ENCODE results near the gene CLIP1. TPM values are rescaled to one million over a fixed set of nuclear protein-coding genes. Genes with fewer than 3 reads are reported as not detected.
A peak's percentile ranks its signal among the peaks of the same experiment; 100 is the strongest.

CLIP1 gene
- total RNA-seq, 1 donor from 2014 or later: 55.8 TPM

DNA sequence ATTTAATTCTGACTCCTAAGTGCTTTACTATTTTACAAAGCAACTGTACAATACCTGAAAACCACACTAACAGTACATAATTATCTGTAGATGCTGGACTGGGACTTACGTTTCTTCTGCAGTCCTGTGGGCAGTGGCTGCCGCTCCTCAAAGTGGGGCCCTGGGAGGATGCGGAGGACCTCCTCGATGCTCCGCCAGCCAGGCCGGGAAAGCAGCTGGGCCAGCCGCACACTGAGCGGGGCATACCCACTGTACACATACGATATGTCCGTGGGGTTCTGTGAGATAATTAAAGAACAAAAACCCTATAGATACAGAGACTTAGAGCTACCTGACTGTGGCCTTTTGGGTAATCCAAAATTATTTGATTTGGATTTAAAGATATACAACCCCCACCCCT, 189.8 kb downstream of the CLIP1 start:
- Mint-ChIP-seq H3K4me1 (no peaks in the 10 kb centered on the region), H3K27ac (ENCODE audit: unreplicated experiment) (no peak overlapping the region), H3K36me3 (ENCODE audit: low read depth) (peaks cover 6% of the 10 kb centered on the region), H3K9me3 (no peaks in the 10 kb centered on the region), H3K4me3 (no peak overlapping the region), H3K27me3 (ENCODE audit: low read depth) (no peaks in the 10 kb centered on the region)
- TF ChIP-seq, protein P1, sequence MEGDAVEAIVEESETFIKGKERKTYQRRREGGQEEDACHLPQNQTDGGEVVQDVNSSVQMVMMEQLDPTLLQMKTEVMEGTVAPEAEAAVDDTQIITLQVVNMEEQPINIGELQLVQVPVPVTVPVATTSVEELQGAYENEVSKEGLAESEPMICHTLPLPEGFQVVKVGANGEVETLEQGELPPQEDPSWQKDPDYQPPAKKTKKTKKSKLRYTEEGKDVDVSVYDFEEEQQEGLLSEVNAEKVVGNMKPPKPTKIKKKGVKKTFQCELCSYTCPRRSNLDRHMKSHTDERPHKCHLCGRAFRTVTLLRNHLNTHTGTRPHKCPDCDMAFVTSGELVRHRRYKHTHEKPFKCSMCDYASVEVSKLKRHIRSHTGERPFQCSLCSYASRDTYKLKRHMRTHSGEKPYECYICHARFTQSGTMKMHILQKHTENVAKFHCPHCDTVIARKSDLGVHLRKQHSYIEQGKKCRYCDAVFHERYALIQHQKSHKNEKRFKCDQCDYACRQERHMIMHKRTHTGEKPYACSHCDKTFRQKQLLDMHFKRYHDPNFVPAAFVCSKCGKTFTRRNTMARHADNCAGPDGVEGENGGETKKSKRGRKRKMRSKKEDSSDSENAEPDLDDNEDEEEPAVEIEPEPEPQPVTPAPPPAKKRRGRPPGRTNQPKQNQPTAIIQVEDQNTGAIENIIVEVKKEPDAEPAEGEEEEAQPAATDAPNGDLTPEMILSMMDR (conservative IDR thresholded peaks at IDR 0.05): no peak
- DNase-seq (ENCODE audit: low read depth, low spot score): no peak

DNA sequence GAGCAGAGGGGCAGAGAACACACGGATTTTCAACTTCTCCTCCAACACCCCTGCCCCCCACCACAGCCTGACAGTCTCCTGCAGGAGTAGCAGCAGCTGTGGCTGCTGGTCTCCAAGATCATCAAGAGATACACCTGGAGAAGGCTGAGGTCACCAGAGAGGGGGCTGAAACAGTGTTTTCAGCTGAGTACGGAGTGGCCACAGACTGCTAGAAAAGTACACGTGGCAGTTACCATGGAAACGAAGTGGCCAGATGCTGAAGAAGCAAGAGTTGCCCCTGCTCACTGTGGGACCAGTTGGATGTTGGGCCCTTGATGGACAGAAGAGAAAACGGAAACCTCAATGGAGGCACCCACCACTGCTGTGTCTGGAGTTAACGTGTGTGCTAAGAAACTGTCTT, 191.7 kb downstream of the CLIP1 start:
- TF ChIP-seq, protein P1 (conservative IDR thresholded peaks at IDR 0.05): no peak
- Mint-ChIP-seq H3K27me3 (ENCODE audit: low read depth) (no peaks in the 10 kb centered on the region), H3K9me3 (no peaks in the 10 kb centered on the region), H3K27ac (ENCODE audit: unreplicated experiment) (no peak overlapping the region), H3K36me3 (ENCODE audit: low read depth) (peaks cover 3% of the 10 kb centered on the region), H3K4me3 (no peak overlapping the region), H3K4me1 (peaks cover 9% of the 10 kb centered on the region)
- no peak for DNase-seq (ENCODE audit: low read depth, low spot score)

DNA sequence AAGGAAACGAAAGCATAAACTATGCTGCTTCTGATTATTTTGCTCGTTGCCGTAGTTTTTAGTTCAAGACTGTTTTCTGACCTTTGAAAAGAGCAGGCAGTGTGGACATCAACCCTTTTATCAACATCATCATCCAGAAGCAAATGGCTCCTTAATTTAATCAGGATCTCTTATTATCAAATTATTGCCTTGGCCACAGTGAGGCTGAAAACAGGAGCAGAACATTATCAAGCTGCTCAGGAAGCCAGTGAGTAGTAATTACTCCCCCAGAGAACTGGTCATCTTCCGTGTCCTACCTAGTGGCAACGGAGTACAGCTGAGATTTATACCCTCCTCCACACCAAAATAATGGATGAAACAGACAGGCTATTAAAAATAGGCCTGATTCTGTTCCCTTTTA, 194.4 kb downstream of the CLIP1 start:
- Mint-ChIP-seq H3K27ac (ENCODE audit: unreplicated experiment) (no peak overlapping the region), H3K9me3 (no peaks in the 10 kb centered on the region), H3K27me3 (ENCODE audit: low read depth) (no peaks in the 10 kb centered on the region), H3K4me1 (peaks cover 30% of the 10 kb centered on the region), H3K4me3 (peak overlapping the region; percentile 35), H3K36me3 (ENCODE audit: low read depth) (no peaks in the 10 kb centered on the region)
- no peak for DNase-seq (ENCODE audit: low read depth, low spot score)
- TF ChIP-seq, protein P1 (conservative IDR thresholded peaks at IDR 0.05): no peak

DNA sequence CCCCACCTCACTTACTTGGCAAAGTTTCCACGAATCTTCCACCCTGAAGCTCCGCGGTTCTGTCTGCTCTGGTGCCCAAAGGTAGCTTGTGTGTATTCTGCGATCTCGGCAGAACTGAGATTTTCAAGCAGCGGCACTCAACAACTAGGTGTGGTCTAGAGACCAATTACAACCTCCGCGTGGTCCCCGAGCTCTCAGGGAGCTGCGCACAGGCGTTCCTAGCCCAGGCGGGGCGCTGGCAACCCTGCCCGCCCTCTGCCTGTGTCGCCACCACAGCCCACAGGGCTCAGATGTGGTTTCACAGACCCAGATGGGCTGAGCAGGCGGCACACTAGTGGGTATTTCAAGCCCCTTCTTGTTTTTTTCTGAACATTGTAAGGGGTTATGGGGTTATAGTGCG, 195.1 kb downstream of the CLIP1 start:
- TF ChIP-seq, protein P1 (conservative IDR thresholded peaks at IDR 0.05): no peak
- Mint-ChIP-seq H3K36me3 (ENCODE audit: low read depth) (no peaks in the 10 kb centered on the region), H3K9me3 (no peaks in the 10 kb centered on the region), H3K27me3 (ENCODE audit: low read depth) (no peaks in the 10 kb centered on the region), H3K4me1 (peaks cover 34% of the 10 kb centered on the region), H3K27ac (ENCODE audit: unreplicated experiment) (no peak overlapping the region), H3K4me3 (peak overlapping the region; percentile 71)
- no peak for DNase-seq (ENCODE audit: low read depth, low spot score)

DNA sequence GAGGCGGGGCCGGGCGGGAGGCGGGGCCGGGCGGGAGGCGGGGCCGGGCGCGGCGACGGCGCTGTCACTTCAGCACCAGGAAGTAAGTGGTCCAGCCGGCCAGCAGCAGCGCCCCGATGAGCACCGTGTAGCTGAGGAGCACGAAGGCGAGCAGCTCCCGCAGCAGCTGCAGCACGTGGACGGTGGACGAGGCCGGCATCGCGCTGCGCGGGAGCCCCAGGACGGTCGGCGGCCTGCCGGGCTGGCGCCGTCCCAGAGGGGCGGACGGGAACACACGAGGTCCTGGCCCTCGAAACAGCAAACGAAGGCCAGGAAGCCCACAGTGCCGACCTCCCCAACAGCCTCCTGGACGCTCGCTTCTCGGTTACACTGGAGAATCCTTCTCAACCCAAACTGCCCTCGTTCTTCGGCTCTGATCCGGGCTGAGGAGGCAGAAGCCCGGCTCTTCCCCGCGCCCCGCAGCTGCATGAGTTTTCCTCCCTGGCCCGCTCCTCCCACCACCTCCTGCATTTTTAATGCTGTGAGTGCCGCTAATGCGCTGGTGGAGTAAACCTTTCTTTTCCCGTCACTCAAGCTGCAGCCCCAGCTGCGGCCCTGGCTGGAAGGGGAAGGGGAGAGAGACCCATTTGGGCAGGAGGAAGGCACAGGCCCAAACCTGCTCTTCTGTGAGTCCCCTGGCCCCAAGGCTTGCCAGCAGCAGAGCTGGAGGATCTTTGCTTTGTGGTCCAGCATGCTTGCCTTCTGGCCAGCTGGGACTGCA, 195.9 kb downstream of the CLIP1 start:
- H3K9me3 Mint-ChIP-seq: no peaks in the 10 kb centered on the region
- H3K36me3 Mint-ChIP-seq (ENCODE audit: low read depth): no peaks in the 10 kb centered on the region
- H3K4me1 Mint-ChIP-seq: peaks cover 34% of the 10 kb centered on the region
- TF ChIP-seq, protein P1 (conservative IDR thresholded peaks at IDR 0.05): no peak
- H3K27me3 Mint-ChIP-seq (ENCODE audit: low read depth): no peaks in the 10 kb centered on the region
- H3K27ac Mint-ChIP-seq (ENCODE audit: unreplicated experiment): no peak overlapping the region
- no peak for DNase-seq (ENCODE audit: low read depth, low spot score)
- peak overlapping the region; percentile 98 for H3K4me3 Mint-ChIP-seq

Data from neural crest cell (in vitro differentiated cells).